GM18873 (cell line): Measurements from ENCODE around the gene OR2T5.
"Not testable (repeated sequence)": the region's sequence is repeated elsewhere in the genome, so short reads cannot be mapped to it uniquely, and the experiment has no call there.

Source experiments
- ATAC-seq: cut with Tn5 transposase; IDR thresholded peaks from one replicate; pipeline ENCODE4 v1.9.1; 2021; ENCODE audit warnings: mild to moderate bottlenecking, moderate library complexity, moderate number of reproducible peaks; ENCODE audit not compliant: unreplicated experiment, low FRiP score

The OR2T5 gene

GRCh38 chr1:248500305-248501035 lies 12.1 kb downstream of the OR2T5 start:
- ATAC-seq: not testable (repeated sequence)

GRCh38 chr1:248507773-248508172 lies 19.4 kb downstream of the OR2T5 start, which contains the start of gene OR2G6:
Gene OR2G6 (plus strand): TSS chr1:248508073. CDS start chr1:248521647, 13,574 bp downstream.
- not testable (repeated sequence) for ATAC-seq

GRCh38 chr1:248510217-248510616 lies 21.8 kb downstream of the OR2T5 start:
- not testable (repeated sequence) for ATAC-seq

- ATAC-seq: no peak
These were observed 33.5 kb downstream of the OR2T5 start for GRCh38 chr1:248521856-248522255.

- ATAC-seq: not testable (repeated sequence)
These were observed 49.1 kb downstream of the OR2T5 start for GRCh38 chr1:248537449-248537848.
